Immature natural killer cell (primary cell): ENCODE measurements around the gene PPP1R13B. TPM values are rescaled to one million over a fixed set of nuclear protein-coding genes. Genes with fewer than 3 reads are reported as not detected.

Experiments used
- DNase-seq, 3 donors: peaks; one replicate each; pipeline ENCODE4 v3.0.0; 2022; ENCODE audit warnings: mixed read lengths in 1 of 3
- H3K27ac Mint-ChIP-seq, 6 donors: one replicate each; pipeline ENCODE4 v1.8.0; 2020; ENCODE audit warnings: mixed read lengths in 6 of 6, mild to moderate bottlenecking in 5 of 6, inconsistent platforms in 4 of 6, moderate library complexity in 3 of 6
- H3K27me3 Mint-ChIP-seq, 3 donors: one replicate each; pipeline ENCODE4 v1.8.0; 2020 to 2021; ENCODE audit warnings: low read depth in 3 of 3, mild to moderate bottlenecking in 3 of 3, mixed read lengths in 3 of 3, moderate library complexity in 3 of 3, inconsistent platforms in 1 of 3
- H3K36me3 Mint-ChIP-seq, 3 donors: one replicate each; pipeline ENCODE4 v1.8.0; 2020; ENCODE audit warnings: mixed read lengths in 3 of 3, inconsistent platforms in 2 of 3, mild to moderate bottlenecking in 2 of 3
- H3K4me1 Mint-ChIP-seq, 2 donors: one replicate each; pipeline ENCODE4 v1.8.0; 2020; ENCODE audit warnings: inconsistent platforms in 2 of 2, mild to moderate bottlenecking in 2 of 2, mixed read lengths in 2 of 2, moderate library complexity in 1 of 2
- H3K4me3 Mint-ChIP-seq, 5 donors: one replicate each; pipeline ENCODE4 v1.8.0; 2020; ENCODE audit warnings: mild to moderate bottlenecking in 5 of 5, mixed read lengths in 5 of 5, inconsistent platforms in 3 of 5, moderate library complexity in 3 of 5
- H3K9me3 Mint-ChIP-seq, 6 donors: one replicate each; pipeline ENCODE4 v1.8.0; 2020; ENCODE audit warnings: mild to moderate bottlenecking in 6 of 6, mixed read lengths in 6 of 6, inconsistent platforms in 4 of 6, moderate library complexity in 3 of 6
- polyA plus RNA-seq, 3 donors: library from polyadenylated mRNA; unstranded; fragments of 300-500 nt; fragmentation: Illumina TruSeq; gene quantifications; one replicate each; pipeline ENCODE4 v1.2.3, GENCODE V29; 2021

PPP1R13B gene
- polyA plus RNA-seq, 3 donors from 2014 or later = 0.85 to 6.7 (median 4.1) TPM

DNA sequence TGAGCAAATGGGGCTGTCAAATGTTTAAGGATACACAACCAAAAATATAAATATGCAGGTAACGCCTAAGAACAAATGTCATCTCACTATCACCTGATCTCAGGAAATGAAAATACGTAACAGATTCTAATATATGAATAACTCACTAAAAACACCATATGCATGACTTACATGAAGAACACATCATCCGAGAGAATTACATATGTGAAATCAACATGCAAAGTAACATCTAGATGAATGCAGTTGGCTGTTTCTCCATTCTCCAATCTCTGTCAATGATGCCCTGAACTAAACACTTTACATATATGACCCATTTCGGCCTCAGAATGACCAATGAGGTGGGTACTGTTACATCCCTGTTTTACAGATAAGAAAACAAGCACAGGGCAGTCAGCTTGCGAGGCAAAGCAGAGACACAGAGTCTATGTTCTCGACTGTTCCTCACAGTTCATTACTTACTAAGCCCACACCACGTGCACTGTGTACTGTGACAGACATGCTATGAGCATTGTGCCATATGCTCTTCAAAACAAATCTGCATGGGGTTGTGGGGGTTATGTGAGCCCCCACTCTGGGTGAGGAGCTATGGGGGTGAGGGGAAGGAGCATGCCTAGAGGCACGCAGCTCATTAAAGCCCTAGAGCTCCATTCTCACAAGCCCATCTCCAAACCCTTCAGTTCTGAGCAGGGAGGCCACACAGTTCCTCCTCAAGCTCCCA lies 89.2 kb downstream of the PPP1R13B start:
- Mint-ChIP-seq H3K4me3 (no peak overlapping the region), H3K4me1 (no peaks in the 10 kb centered on the region), H3K36me3 (peaks cover 3 to 17% (median 5%) of the 10 kb centered on the region in 3 donors), H3K27ac (no peak overlapping the region), H3K27me3 (peaks cover 0 to 5% (median 0%) of the 10 kb centered on the region in 3 donors), H3K9me3 (no peaks in the 10 kb centered on the region)
- no peak for DNase-seq

DNA sequence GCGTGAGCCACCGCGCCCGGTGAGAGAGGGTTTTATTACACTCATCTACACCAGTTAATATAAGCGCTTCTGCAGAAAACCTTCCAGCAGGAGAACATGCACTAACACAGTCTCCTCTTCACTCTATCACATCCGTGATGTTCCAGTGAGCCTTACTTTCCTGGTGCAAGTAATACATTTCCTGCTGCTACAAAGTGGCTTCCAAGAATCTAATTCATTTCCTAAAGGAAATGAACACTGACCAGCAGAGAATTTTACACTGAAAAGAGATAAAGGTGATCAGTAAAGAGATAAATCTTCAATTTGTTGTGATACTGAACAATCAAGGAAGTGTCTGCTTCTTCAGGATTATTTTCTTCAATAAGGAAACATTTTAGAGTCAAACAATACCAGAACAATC lies 92.3 kb downstream of the PPP1R13B start:
- Mint-ChIP-seq H3K27me3 (peaks cover 0 to 5% (median 0%) of the 10 kb centered on the region in 3 donors), H3K4me1 (no peaks in the 10 kb centered on the region), H3K9me3 (no peaks in the 10 kb centered on the region), H3K36me3 (peaks cover 3 to 13% (median 10%) of the 10 kb centered on the region in 3 donors), H3K4me3 (no peak overlapping the region), H3K27ac (no peak overlapping the region)
- no peak for DNase-seq

DNA sequence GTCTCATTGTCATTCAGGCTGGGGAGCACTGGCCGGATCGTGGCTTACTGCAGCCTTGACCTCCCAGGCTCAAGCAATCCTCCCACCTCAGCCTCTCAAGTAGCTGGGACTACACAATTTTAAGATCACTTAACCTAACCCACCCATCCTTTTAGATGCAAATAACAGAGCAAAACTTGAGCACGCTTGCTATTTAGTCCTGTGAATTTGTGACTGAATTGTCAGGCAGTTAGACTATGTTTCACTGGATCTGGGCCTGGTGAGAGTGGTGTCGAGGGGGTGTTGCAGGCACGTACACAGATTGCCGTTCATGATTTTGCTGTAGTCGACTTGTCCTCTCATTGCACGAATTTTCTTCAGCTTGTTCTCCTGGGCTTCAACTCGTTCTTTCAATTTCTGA lies 93.6 kb downstream of the PPP1R13B start:
- Mint-ChIP-seq H3K4me3 (no peak overlapping the region), H3K9me3 (no peaks in the 10 kb centered on the region), H3K27me3 (peaks cover 0 to 5% (median 0%) of the 10 kb centered on the region in 3 donors), H3K36me3 (peaks cover 7 to 21% (median 18%) of the 10 kb centered on the region in 3 donors), H3K27ac (no peak overlapping the region), H3K4me1 (no peaks in the 10 kb centered on the region)
- no peak for DNase-seq

DNA sequence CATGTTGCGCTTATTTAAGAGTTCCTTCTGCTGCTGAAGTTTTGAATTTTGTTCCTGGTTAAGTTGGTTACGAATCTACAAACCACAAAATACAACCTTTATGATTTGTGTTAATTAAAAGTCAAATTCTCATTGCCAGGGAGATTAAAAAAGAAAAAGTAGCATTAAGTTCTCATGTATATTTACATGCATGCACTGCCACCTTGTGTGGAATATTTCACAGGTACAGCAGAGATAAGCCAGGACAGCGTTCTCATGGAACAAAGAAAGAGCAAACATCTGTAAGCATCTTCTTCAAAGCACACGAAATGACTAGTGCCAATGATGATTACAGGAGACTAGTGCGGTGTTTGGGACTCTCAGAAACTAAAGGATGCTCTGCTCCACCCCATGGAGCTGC lies 97.5 kb downstream of the PPP1R13B start:
- DNase-seq = no peak
- Mint-ChIP-seq H3K4me3 (no peak overlapping the region), H3K27me3 (peaks cover 0 to 1% (median 0%) of the 10 kb centered on the region in 3 donors), H3K4me1 (peaks cover 0 to 9% of the 10 kb centered on the region in 2 donors), H3K36me3 (peaks cover 7 to 26% (median 13%) of the 10 kb centered on the region in 3 donors), H3K27ac (no peak overlapping the region), H3K9me3 (no peaks in the 10 kb centered on the region)

DNA sequence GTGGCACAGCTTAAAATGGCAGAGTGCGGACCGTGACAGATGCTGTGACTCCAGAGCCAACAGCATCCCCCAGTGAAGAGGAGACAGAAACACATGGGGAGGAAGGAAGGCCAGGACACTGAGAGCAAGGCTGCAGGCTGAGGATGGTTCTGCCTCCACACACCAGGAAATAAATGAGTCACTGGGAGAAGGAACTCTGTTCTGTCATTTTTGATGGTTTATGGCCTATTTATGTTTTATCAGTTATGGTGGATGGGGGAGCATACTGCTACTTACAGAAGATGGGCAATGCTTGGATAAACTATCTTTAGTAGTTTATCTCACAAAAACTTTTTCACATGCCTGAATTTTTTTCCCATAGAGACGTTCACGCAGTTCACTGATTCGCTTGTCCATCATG lies 97.9 kb downstream of the PPP1R13B start:
- peaks cover 7 to 26% (median 13%) of the 10 kb centered on the region in 3 donors for H3K36me3 Mint-ChIP-seq
- no peak overlapping the region for H3K4me3 Mint-ChIP-seq
- no peak for DNase-seq
- H3K27me3 Mint-ChIP-seq = peaks cover 0 to 1% (median 0%) of the 10 kb centered on the region in 3 donors
- no peak overlapping the region for H3K27ac Mint-ChIP-seq
- peaks cover 0 to 9% of the 10 kb centered on the region in 2 donors for H3K4me1 Mint-ChIP-seq
- no peaks in the 10 kb centered on the region for H3K9me3 Mint-ChIP-seq

DNA sequence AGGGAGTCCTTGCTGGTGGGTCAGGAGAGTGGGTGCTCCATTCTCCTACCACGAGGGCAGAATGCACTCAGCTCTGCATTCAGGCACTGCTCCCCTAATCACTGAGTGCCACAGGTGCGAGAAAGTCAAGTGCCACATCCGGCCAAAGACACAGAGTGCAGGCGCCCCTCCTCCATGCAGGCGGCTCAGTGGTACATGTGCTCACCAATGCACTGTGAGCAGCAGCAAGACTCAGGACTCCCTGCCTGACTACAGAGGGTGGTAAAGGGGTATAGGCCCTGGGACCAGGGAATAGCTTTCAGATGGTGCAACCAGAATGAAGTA lies 98.9 kb downstream of the PPP1R13B start:
- no peaks in the 10 kb centered on the region for H3K9me3 Mint-ChIP-seq
- peaks cover 0 to 9% of the 10 kb centered on the region in 2 donors for H3K4me1 Mint-ChIP-seq
- no peak overlapping the region for H3K4me3 Mint-ChIP-seq
- DNase-seq = peak in 2 of 3 donors; percentile 5 to 47
- H3K36me3 Mint-ChIP-seq = peaks cover 7 to 28% (median 7%) of the 10 kb centered on the region in 3 donors
- peaks cover 0 to 1% (median 0%) of the 10 kb centered on the region in 3 donors for H3K27me3 Mint-ChIP-seq
- peak overlapping the region in 1 of 6 donors; percentile 62 for H3K27ac Mint-ChIP-seq

DNA sequence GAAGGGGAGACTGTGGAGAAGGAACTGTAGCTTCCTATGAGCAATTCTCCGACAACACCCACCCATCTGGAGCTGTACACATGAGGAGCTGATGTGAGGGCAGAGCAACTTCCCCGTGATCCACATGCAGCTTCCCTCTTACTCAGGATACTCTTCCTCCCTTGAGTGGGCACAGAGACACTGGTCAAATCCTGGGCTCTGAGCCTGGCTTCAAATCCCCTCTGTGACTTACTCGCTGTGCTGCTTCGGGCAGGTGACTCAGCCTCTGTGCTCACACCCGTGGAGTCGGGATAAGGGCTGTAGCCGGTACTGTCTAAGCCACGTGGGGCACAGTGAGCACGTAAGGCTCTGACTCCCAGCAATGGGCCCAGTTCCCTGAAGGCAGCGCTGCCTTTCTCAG lies 100.7 kb downstream of the PPP1R13B start:
- Mint-ChIP-seq H3K27ac (no peak overlapping the region), H3K9me3 (no peaks in the 10 kb centered on the region)

DNA sequence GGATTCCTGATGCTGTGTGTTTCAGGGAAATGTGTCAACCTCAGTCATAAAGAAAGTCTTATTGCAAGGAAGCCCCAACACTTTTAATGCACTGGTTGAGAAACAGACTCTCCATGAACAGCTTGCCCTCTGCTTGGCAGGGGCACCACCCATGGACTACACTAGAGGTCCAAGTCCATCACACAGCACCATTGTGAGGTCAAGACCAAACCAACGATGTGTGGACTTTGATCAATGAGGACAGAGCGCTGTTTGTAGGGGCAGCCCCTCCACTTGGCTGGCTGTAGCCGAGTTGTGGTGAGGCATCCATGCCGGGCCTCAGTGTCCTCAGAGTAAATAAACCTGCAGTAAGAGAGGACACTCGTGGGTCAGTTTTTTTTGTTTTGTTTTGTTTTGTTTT lies 102.0 kb downstream of the PPP1R13B start:
- no peak for DNase-seq
- no peaks in the 10 kb centered on the region for H3K9me3 Mint-ChIP-seq
- no peak overlapping the region for H3K4me3 Mint-ChIP-seq
- H3K27ac Mint-ChIP-seq = no peak overlapping the region
- peaks cover 4 to 34% (median 5%) of the 10 kb centered on the region in 3 donors for H3K36me3 Mint-ChIP-seq
- H3K27me3 Mint-ChIP-seq = peaks cover 0 to 1% (median 0%) of the 10 kb centered on the region in 3 donors
- H3K4me1 Mint-ChIP-seq = peaks cover 0 to 9% of the 10 kb centered on the region in 2 donors

More for the DNA sequence above, 100.7 kb downstream of the PPP1R13B start:
- H3K4me3 Mint-ChIP-seq = no peak overlapping the region
- peaks cover 0 to 9% of the 10 kb centered on the region in 2 donors for H3K4me1 Mint-ChIP-seq
- no peak for DNase-seq
- H3K36me3 Mint-ChIP-seq = peaks cover 4 to 33% (median 5%) of the 10 kb centered on the region in 3 donors
- peaks cover 0 to 1% (median 0%) of the 10 kb centered on the region in 3 donors for H3K27me3 Mint-ChIP-seq

DNA sequence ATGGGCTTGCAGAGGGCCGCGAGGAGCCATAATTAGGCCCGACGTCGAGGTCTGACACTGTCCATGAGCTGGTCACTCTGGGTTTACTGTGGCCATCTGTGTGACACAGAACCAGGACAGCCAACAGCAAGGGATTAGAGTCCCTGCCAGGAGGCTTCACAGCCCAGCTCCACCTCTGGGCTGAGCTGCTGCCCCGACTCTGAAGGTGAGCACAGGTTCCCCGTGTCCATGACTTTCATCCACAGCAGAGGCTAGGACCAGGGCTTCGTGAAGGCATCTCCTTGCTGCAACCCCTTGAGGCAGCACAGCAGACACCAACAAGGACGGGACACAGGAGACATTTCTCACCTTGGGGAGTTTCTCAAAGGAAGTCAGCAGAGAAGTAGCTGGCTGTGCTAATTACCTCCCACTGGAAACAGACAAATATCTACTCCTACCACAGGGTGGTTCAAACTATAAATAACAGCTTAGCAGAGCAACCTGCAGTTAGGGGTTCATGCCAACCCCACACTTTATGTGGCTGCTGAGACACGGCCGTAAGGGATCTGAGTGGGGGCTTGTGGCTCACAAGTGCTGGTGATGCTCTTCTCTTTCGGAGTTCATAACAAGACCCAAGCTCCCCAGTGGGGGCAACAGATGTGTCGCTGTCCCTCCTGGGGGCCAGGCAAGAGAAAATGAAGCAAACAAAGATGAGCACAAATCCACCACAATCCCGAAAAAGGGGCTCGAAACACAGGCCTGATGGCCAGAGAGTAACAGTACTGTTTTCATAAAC lies 102.6 kb downstream of the PPP1R13B start:
- H3K4me3 Mint-ChIP-seq = no peak overlapping the region
- H3K9me3 Mint-ChIP-seq = no peaks in the 10 kb centered on the region
- H3K27me3 Mint-ChIP-seq = peaks cover 0 to 2% (median 0%) of the 10 kb centered on the region in 3 donors
- no peak overlapping the region for H3K27ac Mint-ChIP-seq
- H3K36me3 Mint-ChIP-seq = peaks cover 4 to 33% (median 5%) of the 10 kb centered on the region in 3 donors
- H3K4me1 Mint-ChIP-seq = peaks cover 0 to 9% of the 10 kb centered on the region in 2 donors
- DNase-seq = no peak

DNA sequence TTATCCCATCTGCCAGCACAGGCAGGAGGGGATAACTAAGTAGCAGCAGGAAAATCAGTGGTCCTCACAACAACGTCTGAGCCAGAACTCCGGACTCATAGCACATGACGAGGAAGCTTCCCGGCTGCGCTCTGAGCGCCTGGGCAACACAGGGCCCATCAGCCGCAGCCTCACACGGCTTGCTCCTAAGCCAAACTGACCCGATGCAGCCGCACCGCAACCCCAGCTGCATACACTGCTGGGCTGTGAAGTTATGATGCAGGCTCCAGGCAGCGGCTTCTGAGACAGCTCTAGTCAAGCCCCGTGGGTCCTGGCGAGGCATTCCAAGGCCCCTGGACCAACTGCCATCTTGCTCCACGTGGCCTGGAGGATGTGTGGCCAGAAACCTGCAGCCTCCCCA lies 103.7 kb downstream of the PPP1R13B start:
- Mint-ChIP-seq H3K4me1 (peaks cover 0 to 8% of the 10 kb centered on the region in 2 donors), H3K36me3 (peaks cover 0 to 30% (median 0%) of the 10 kb centered on the region in 3 donors), H3K27ac (no peak overlapping the region), H3K27me3 (peaks cover 0 to 3% (median 0%) of the 10 kb centered on the region in 3 donors), H3K9me3 (no peaks in the 10 kb centered on the region), H3K4me3 (no peak overlapping the region)
- no peak for DNase-seq

DNA sequence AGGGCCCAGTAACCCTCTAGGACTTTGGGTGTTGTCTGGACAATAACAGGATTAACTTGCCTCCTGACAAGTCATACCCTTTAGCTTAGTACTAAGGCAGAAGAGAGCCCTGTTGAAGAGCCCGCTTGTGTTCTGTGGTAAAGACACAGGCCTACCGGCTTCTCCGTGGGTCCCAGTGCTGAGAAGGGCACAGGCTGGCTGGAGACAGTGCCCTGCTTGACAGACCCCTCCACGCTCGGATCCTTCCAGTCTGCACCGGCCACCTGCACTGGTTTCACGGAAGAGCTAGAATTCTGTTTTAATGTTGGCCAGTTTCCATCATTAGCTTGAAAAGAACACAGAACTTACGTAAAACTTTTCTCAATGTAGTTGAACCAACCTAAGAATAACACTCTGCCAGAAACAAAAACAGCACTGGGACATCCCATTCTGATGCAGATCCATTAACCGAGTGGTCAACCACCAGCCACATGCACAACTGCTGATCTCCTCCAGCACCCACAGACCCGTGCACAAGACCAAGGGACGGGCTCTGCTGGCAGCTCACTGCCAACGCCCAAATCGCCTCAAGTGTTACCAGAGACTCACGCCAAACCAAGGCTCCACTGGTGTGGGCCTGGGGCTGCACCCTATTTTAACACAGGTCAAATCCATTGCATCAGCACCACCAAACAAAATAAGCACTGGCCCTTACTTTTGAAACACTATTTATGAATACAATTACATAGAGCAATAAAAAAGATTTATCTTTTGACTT lies 104.7 kb downstream of the PPP1R13B start:
- Mint-ChIP-seq H3K27ac (no peak overlapping the region), H3K4me3 (no peak overlapping the region), H3K27me3 (peaks cover 0 to 3% (median 0%) of the 10 kb centered on the region in 3 donors), H3K36me3 (peaks cover 0 to 35% (median 10%) of the 10 kb centered on the region in 3 donors), H3K9me3 (no peaks in the 10 kb centered on the region), H3K4me1 (no peaks in the 10 kb centered on the region)
- no peak for DNase-seq

DNA sequence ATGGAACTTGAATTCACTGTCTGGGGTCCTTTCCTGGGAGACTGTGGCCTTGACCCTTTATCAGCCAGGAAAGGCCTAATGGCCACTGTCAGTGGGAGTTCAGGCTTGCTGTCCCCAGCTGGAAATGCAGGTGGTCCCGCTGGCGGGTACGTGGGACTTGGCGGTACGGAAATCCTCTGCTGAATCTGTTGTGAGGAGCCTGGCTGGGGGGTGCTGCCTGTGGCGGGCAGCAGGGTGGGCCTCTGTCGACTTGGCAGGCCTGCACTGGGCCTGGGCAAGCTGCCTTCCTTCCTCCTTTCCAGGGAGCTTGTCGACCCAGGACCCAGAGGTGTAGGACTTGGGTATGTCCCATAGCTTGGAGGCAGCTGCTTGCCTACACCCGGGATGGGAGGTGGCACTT lies 105.5 kb downstream of the PPP1R13B start:
- Mint-ChIP-seq H3K36me3 (peaks cover 0 to 38% (median 11%) of the 10 kb centered on the region in 3 donors), H3K27ac (no peak overlapping the region), H3K4me3 (no peak overlapping the region), H3K9me3 (no peaks in the 10 kb centered on the region), H3K27me3 (peaks cover 0 to 3% (median 0%) of the 10 kb centered on the region in 3 donors), H3K4me1 (no peaks in the 10 kb centered on the region)
- DNase-seq = no peak

DNA sequence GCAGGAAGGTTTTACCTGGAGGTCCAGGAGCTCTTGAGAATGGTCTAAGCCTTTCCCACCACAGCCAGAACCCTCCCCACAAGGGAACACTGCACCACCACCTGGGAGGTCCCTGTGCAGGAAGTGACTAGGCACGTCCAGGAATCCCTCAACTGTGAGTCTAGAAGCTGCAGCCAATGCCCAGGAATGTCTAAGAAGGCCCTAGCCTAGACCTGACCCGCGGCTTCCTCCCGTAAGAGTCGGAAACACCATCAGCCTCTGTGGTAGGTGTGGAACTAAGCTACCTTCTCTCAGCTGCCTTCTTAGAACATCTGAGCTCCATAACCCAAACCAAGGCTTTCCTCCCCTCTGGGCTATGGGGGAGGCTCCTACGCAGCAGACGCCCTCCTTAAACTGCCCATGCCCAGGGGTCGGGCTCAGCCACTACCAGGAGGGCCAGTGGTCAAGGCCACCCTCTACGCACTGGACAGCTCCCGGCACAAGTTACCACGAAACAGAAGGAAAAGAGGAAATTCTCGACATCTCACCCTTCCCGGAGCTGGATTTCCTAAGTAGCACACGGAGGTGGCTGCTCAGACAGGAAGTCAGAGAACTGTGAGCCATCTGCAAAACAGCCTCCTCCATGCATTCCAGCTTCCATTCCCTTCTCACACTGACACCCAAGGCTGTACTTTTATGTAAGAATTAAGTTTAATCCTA lies 106.2 kb downstream of the PPP1R13B start:
- Mint-ChIP-seq H3K27ac (no peak overlapping the region), H3K36me3 (peaks cover 0 to 38% (median 11%) of the 10 kb centered on the region in 3 donors), H3K4me1 (no peaks in the 10 kb centered on the region), H3K27me3 (peaks cover 0 to 2% (median 0%) of the 10 kb centered on the region in 3 donors), H3K9me3 (no peaks in the 10 kb centered on the region), H3K4me3 (no peak overlapping the region)
- DNase-seq = no peak
